Type B pancreatic cell (in vitro differentiated cells): Measurements from ENCODE around the gene PKIG. TPM values are rescaled to one million over a fixed set of nuclear protein-coding genes. Genes with fewer than 3 reads are reported as not detected.

Source experiments
- DNase-seq: peaks from one replicate; pipeline ENCODE4 v3.0.0; 2021; ENCODE audit warnings: mixed read lengths; ENCODE audit not compliant: unreplicated experiment; ENCODE audit errors: extremely low spot score
- H3K27ac Mint-ChIP-seq: 2 replicates; pipeline ENCODE4 v1.8.0; 2021; ENCODE audit warnings: mild to moderate bottlenecking, mixed read lengths
- H3K27me3 Mint-ChIP-seq: 2 replicates; pipeline ENCODE4 v1.8.0; 2021; ENCODE audit warnings: mixed read lengths
- H3K36me3 Mint-ChIP-seq: 2 replicates; pipeline ENCODE4 v1.8.0; 2021; ENCODE audit warnings: mixed read lengths
- H3K4me1 Mint-ChIP-seq: one replicate; pipeline ENCODE4 v1.8.0; 2021; ENCODE audit warnings: mixed read lengths; ENCODE audit not compliant: unreplicated experiment
- H3K4me3 Mint-ChIP-seq: 2 replicates; pipeline ENCODE4 v1.8.0; 2021; ENCODE audit warnings: mild to moderate bottlenecking, mixed read lengths
- H3K9me3 Mint-ChIP-seq: 2 replicates; pipeline ENCODE4 v1.8.0; 2021; ENCODE audit warnings: mixed read lengths
- total RNA-seq: library from RNA; stranded (reverse); gene quantifications from 2 replicates; pipeline ENCODE4 v1.2.1, GENCODE V29; 2021; ENCODE audit warnings: low replicate concordance
- TF ChIP-seq, protein P1 (sequence below): fragments of 200-600 bp; sonication (generic); conservative IDR thresholded peaks from 2 replicates; pipeline ENCODE4 v1.5.0; 2021; ENCODE audit warnings: antibody characterized with exemption, mild to moderate bottlenecking

PKIG gene
- total RNA-seq, 1 donor from 2014 or later = 24.3 TPM

DNA sequence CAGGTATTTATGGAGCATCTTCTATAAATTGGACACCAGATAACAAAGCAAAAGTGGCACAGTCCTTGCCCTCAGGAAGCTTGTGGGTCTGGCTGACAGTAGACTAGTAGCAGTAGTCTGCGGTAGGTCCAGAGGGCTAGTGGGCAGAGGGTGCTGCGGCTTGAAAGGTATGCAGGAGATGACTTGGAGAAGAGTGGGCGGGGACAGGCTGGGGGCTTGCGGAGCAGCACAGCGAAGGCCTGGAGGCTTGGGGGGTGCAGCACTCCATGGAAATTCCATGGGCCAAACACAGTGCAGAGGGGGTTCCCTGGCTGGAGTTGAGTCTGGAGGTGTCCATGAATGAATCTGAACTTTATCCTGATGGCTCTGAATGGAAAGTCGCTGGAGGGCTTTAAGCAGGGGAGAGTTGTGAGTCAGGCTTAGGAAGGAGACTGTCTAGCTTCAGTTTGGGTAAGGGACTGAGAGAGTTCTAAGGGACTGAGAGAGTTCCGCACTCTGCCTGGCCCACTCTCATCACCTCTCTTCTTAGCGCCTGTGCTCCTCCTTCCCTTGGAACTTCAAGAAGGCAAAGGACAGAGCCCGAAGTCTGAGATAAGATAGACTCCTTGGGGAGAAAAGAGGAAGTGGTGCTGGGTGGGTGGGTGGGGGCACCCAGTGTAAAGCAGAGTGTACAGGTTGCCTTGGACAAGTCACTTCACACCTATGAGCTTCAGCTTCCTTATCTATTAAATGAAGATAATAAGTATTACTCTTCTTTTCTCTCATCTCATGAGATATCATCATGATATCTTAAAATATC, 8.8 kb downstream of the PKIG start:
- TF ChIP-seq, protein P1, sequence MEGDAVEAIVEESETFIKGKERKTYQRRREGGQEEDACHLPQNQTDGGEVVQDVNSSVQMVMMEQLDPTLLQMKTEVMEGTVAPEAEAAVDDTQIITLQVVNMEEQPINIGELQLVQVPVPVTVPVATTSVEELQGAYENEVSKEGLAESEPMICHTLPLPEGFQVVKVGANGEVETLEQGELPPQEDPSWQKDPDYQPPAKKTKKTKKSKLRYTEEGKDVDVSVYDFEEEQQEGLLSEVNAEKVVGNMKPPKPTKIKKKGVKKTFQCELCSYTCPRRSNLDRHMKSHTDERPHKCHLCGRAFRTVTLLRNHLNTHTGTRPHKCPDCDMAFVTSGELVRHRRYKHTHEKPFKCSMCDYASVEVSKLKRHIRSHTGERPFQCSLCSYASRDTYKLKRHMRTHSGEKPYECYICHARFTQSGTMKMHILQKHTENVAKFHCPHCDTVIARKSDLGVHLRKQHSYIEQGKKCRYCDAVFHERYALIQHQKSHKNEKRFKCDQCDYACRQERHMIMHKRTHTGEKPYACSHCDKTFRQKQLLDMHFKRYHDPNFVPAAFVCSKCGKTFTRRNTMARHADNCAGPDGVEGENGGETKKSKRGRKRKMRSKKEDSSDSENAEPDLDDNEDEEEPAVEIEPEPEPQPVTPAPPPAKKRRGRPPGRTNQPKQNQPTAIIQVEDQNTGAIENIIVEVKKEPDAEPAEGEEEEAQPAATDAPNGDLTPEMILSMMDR = no peak
- Mint-ChIP-seq H3K9me3 (no peaks in the 10 kb centered on the region), H3K36me3 (peaks cover 4% of the 10 kb centered on the region), H3K4me1 (no peaks in the 10 kb centered on the region), H3K27ac (no peak overlapping the region), H3K4me3 (no peak overlapping the region), H3K27me3 (no peaks in the 10 kb centered on the region)
- DNase-seq = no peak

DNA sequence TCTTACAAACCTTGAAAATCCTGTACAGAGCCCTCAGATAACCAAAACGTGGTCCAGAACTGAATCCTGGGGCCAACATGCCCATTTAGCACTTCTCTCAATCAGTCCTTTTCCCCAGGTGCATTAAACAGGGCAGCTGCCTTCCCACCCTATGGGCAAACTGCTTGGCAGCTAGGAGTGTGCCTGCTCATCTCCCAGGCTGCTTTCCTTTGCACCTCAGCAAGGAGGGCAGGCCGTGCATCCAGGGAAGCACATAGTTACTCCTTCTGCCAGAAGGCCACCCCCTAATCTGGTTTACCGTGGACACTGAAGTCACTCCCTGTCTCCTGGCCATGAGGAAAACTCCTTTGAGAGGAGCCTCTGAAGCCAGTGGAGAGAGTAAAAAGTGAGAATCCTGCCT, 10.0 kb downstream of the PKIG start:
- no peaks in the 10 kb centered on the region for H3K27me3 Mint-ChIP-seq
- no peak for DNase-seq
- TF ChIP-seq, protein P1 = no peak
- no peaks in the 10 kb centered on the region for H3K4me1 Mint-ChIP-seq
- H3K4me3 Mint-ChIP-seq = no peak overlapping the region
- H3K27ac Mint-ChIP-seq = no peak overlapping the region
- H3K9me3 Mint-ChIP-seq = no peaks in the 10 kb centered on the region
- peaks cover 4% of the 10 kb centered on the region for H3K36me3 Mint-ChIP-seq

- Mint-ChIP-seq H3K4me1 (peaks cover 12% of the 10 kb centered on the region), H3K9me3 (no peaks in the 10 kb centered on the region), H3K27me3 (no peaks in the 10 kb centered on the region), H3K4me3 (no peak overlapping the region), H3K36me3 (peaks cover 4% of the 10 kb centered on the region), H3K27ac (no peak overlapping the region)
- no peak for DNase-seq
- TF ChIP-seq, protein P1 = no peak
These were observed 11.4 kb downstream of the PKIG start for GRCh38 chr20:44593751-44594150.

- H3K27ac Mint-ChIP-seq = no peak overlapping the region
- DNase-seq = no peak
These were observed 12.4 kb downstream of the PKIG start for GRCh38 chr20:44594730-44595129.

DNA sequence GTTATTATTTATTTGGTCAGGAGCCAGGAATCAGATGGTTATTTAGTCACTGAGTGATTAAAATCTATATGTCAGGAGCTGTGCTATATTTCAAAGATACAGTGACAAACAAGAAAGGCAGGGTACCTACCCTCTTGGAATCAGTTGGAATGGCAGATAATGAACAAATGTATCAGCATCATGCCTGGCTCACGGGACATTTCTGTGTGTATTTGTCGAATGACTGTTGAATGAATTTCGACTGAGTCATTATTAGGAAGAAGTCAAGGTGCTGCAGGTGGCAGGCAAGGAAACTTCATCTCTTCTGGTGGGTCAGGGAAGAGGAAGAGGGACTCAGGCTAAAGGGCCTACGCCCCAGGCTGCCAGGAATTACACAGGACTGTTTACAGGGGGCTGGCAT, 13.6 kb downstream of the PKIG start:
- DNase-seq = no peak
- no peak overlapping the region for H3K4me3 Mint-ChIP-seq
- TF ChIP-seq, protein P1 = no peak
- no peaks in the 10 kb centered on the region for H3K36me3 Mint-ChIP-seq
- H3K4me1 Mint-ChIP-seq = peaks cover 12% of the 10 kb centered on the region
- H3K9me3 Mint-ChIP-seq = no peaks in the 10 kb centered on the region
- H3K27ac Mint-ChIP-seq = no peak overlapping the region
- H3K27me3 Mint-ChIP-seq = no peaks in the 10 kb centered on the region

More at GRCh38 chr20:44594730-44595129, 12.4 kb downstream of the PKIG start:
- Mint-ChIP-seq H3K27me3 (no peaks in the 10 kb centered on the region), H3K9me3 (no peaks in the 10 kb centered on the region), H3K4me1 (peaks cover 12% of the 10 kb centered on the region), H3K4me3 (no peak overlapping the region), H3K36me3 (peaks cover 1% of the 10 kb centered on the region)
- TF ChIP-seq, protein P1 = no peak
